ENCODE data around the gene INAFM2.

- TF ChIP-seq CTCF (IDR thresholded peaks at IDR 0.05) (no peak), POLR2A (IDR thresholded peaks at IDR 0.05; ENCODE audit: low read depth) (no peak), POLR2AphosphoS5 (IDR thresholded peaks at IDR 0.05) (no peak)
These were observed 17.1 kb upstream of the INAFM2 start for GRCh38 chr15:40306371-40306770.

All from esophagus muscularis mucosa (tissue), 3 donors.